Measurements from ENCODE around the gene RRM1.
"Not testable (repeated sequence)": the region's sequence is repeated elsewhere in the genome, so short reads cannot be mapped to it uniquely, and the experiment has no call there.

The RRM1 gene

DNA sequence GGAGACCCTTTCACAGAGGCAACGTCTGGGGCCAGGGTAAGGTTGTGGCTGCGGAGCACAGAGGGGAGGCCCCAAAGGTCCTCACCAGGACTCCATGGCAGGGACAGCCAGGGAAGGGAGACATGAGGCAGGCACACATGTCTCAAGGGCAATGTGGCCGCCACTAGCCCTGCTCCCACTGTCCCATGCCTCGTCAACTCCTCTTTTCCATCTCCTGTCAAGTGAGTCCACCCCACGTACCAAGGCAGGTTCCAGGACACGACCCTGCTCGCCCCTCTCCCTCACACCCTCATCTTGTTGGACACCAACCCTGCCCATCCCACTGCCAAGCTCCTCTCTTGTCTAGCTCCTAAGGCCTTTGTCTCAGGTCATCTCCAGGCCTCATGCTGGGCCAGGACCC is 73.2 kb downstream of the RRM1 start:
- peak overlapping the region; percentile 11 for H4K91ac ChIP-seq (ENCODE audit: low read length)
- 77% methylated on average over 7 of the region's 7 CpGs for WGBS
- H3K23ac ChIP-seq (ENCODE audit: low read length in 2 of 2): no peak overlapping the region
- H3K9me3 ChIP-seq (ENCODE audit: control insufficient read depth, low read length): no peaks in the 10 kb centered on the region
- H3K9ac ChIP-seq (ENCODE audit: low read length): no peak overlapping the region
- no peaks in the 10 kb centered on the region for H3K79me1 ChIP-seq (replicated peaks; ENCODE audit: low read length, poor library complexity, severe bottlenecking)
- no peak overlapping the region for H2BK5ac ChIP-seq (ENCODE audit: low read depth, low read length, poor library complexity, severe bottlenecking)
- H3K4me2 ChIP-seq (ENCODE audit: low read length, poor library complexity, severe bottlenecking): no peak overlapping the region
- no peaks in the 10 kb centered on the region for H3K27me3 ChIP-seq (ENCODE audit: control insufficient read depth in 1 of 2, insufficient read depth in 1 of 2, low read length in 2 of 2)
- H4K8ac ChIP-seq (ENCODE audit: low read length): no peak overlapping the region
- H3K4ac ChIP-seq (ENCODE audit: low read depth in 1 of 2, low read length in 2 of 2): no peak overlapping the region
- H2BK120ac ChIP-seq (ENCODE audit: low read depth, low read length): no peak overlapping the region
- no peak overlapping the region for H2BK15ac ChIP-seq (ENCODE audit: low read depth, poor library complexity, severe bottlenecking)
- H2AK5ac ChIP-seq (ENCODE audit: low read length, severe bottlenecking): no peak overlapping the region
- no peak overlapping the region for H3K27ac ChIP-seq (ENCODE audit: low read length, poor library complexity, severe bottlenecking)
- DNase-seq: no peak
- no peak overlapping the region for H2AFZ ChIP-seq (ENCODE audit: low read depth, low read length)
- H2BK12ac ChIP-seq (ENCODE audit: low read length in 2 of 2): no peak overlapping the region
- no peak overlapping the region for H3K18ac ChIP-seq (ENCODE audit: low read depth in 1 of 2, low read length in 2 of 2)
- H3K4me3 ChIP-seq (ENCODE audit: insufficient read depth in 1 of 2, low read depth in 1 of 2, low read length in 2 of 2): no peak overlapping the region
- no peak overlapping the region for H3K14ac ChIP-seq (ENCODE audit: low read length in 2 of 2)
- no peaks in the 10 kb centered on the region for H3K4me1 ChIP-seq (ENCODE audit: control insufficient read depth, insufficient read depth, low read depth, low read length)
- H3K36me3 ChIP-seq (ENCODE audit: control insufficient read depth in 1 of 2, insufficient read depth in 2 of 2, low read depth in 1 of 2, low read length in 2 of 2): no peaks in the 10 kb centered on the region

- H4K91ac ChIP-seq (ENCODE audit: low read length); H3K4me2 ChIP-seq (ENCODE audit: low read length, poor library complexity, severe bottlenecking); H3K18ac ChIP-seq (ENCODE audit: low read depth in 1 of 2, low read length in 2 of 2); H2AK5ac ChIP-seq (ENCODE audit: low read length, severe bottlenecking); H3K79me1 ChIP-seq (replicated peaks; ENCODE audit: low read length, poor library complexity, severe bottlenecking); H2BK120ac ChIP-seq (ENCODE audit: low read depth, low read length); H3K27me3 ChIP-seq (ENCODE audit: control insufficient read depth in 1 of 2, insufficient read depth in 1 of 2, low read length in 2 of 2); H3K9ac ChIP-seq (ENCODE audit: low read length); H3K14ac ChIP-seq (ENCODE audit: low read length in 2 of 2); H3K27ac ChIP-seq (ENCODE audit: low read length, poor library complexity, severe bottlenecking); H3K9me3 ChIP-seq (ENCODE audit: control insufficient read depth, low read length); H3K4me3 ChIP-seq (ENCODE audit: insufficient read depth in 1 of 2, low read depth in 1 of 2, low read length in 2 of 2); H4K8ac ChIP-seq (ENCODE audit: low read length); H3K23ac ChIP-seq (ENCODE audit: low read length in 2 of 2); H2AFZ ChIP-seq (ENCODE audit: low read depth, low read length); H2BK15ac ChIP-seq (ENCODE audit: low read depth, poor library complexity, severe bottlenecking); H2BK5ac ChIP-seq (ENCODE audit: low read depth, low read length, poor library complexity, severe bottlenecking); DNase-seq; H3K4me1 ChIP-seq (ENCODE audit: control insufficient read depth, insufficient read depth, low read depth, low read length); H2BK12ac ChIP-seq (ENCODE audit: low read length in 2 of 2); H3K4ac ChIP-seq (ENCODE audit: low read depth in 1 of 2, low read length in 2 of 2); H3K36me3 ChIP-seq (ENCODE audit: control insufficient read depth in 1 of 2, insufficient read depth in 2 of 2, low read depth in 1 of 2, low read length in 2 of 2): not testable (repeated sequence)
- WGBS: 66% methylated on average over 23 of the region's 33 CpGs
Measured at GRCh38 chr11:4175620-4176350, 81.2 kb downstream of the RRM1 start.

- DNase-seq: no peak
- Histone ChIP-seq H2BK120ac (ENCODE audit: low read depth, low read length) (no peak overlapping the region), H3K27ac (ENCODE audit: low read length, poor library complexity, severe bottlenecking) (no peak overlapping the region), H4K91ac (ENCODE audit: low read length) (no peak overlapping the region), H3K9me3 (ENCODE audit: control insufficient read depth, low read length) (peaks cover 4% of the 10 kb centered on the region), H2BK12ac (ENCODE audit: low read length in 2 of 2) (no peak overlapping the region), H3K4me2 (ENCODE audit: low read length, poor library complexity, severe bottlenecking) (no peak overlapping the region), H3K4me3 (ENCODE audit: insufficient read depth in 1 of 2, low read depth in 1 of 2, low read length in 2 of 2) (no peak overlapping the region), H4K8ac (ENCODE audit: low read length) (no peak overlapping the region), H3K27me3 (ENCODE audit: control insufficient read depth in 1 of 2, insufficient read depth in 1 of 2, low read length in 2 of 2) (no peaks in the 10 kb centered on the region), H2BK5ac (ENCODE audit: low read depth, low read length, poor library complexity, severe bottlenecking) (no peak overlapping the region), H3K9ac (ENCODE audit: low read length) (no peak overlapping the region), H3K23ac (ENCODE audit: low read length in 2 of 2) (no peak overlapping the region), H3K18ac (ENCODE audit: low read depth in 1 of 2, low read length in 2 of 2) (no peak overlapping the region), H3K4me1 (ENCODE audit: control insufficient read depth, insufficient read depth, low read depth, low read length) (no peaks in the 10 kb centered on the region), H2BK15ac (ENCODE audit: low read depth, poor library complexity, severe bottlenecking) (no peak overlapping the region), H3K4ac (ENCODE audit: low read depth in 1 of 2, low read length in 2 of 2) (no peak overlapping the region), H3K79me1 (replicated peaks; ENCODE audit: low read length, poor library complexity, severe bottlenecking) (no peaks in the 10 kb centered on the region), H2AFZ (ENCODE audit: low read depth, low read length) (no peak overlapping the region), H3K36me3 (ENCODE audit: control insufficient read depth in 1 of 2, insufficient read depth in 2 of 2, low read depth in 1 of 2, low read length in 2 of 2) (no peaks in the 10 kb centered on the region), H3K14ac (ENCODE audit: low read length in 2 of 2) (no peak overlapping the region), H2AK5ac (ENCODE audit: low read length, severe bottlenecking) (no peak overlapping the region)
- WGBS: 65% methylated on average over 3 of the region's 3 CpGs
Measured at GRCh38 chr11:4178813-4179662, 84.4 kb downstream of the RRM1 start.

- H3K9me3 ChIP-seq (ENCODE audit: control insufficient read depth, low read length): peaks cover 4% of the 10 kb centered on the region
- no peak overlapping the region for H2AFZ ChIP-seq (ENCODE audit: low read depth, low read length)
- no peaks in the 10 kb centered on the region for H3K79me1 ChIP-seq (replicated peaks; ENCODE audit: low read length, poor library complexity, severe bottlenecking)
- H2BK120ac ChIP-seq (ENCODE audit: low read depth, low read length): no peak overlapping the region
- WGBS: 92% methylated on average over 5 of the region's 5 CpGs
- H3K27ac ChIP-seq (ENCODE audit: low read length, poor library complexity, severe bottlenecking): no peak overlapping the region
- no peak overlapping the region for H3K4ac ChIP-seq (ENCODE audit: low read depth in 1 of 2, low read length in 2 of 2)
- no peak overlapping the region for H2BK12ac ChIP-seq (ENCODE audit: low read length in 2 of 2)
- no peak overlapping the region for H3K23ac ChIP-seq (ENCODE audit: low read length in 2 of 2)
- H3K4me3 ChIP-seq (ENCODE audit: insufficient read depth in 1 of 2, low read depth in 1 of 2, low read length in 2 of 2): no peak overlapping the region
- H3K4me1 ChIP-seq (ENCODE audit: control insufficient read depth, insufficient read depth, low read depth, low read length): no peaks in the 10 kb centered on the region
- H4K8ac ChIP-seq (ENCODE audit: low read length): no peak overlapping the region
- no peaks in the 10 kb centered on the region for H3K36me3 ChIP-seq (ENCODE audit: control insufficient read depth in 1 of 2, insufficient read depth in 2 of 2, low read depth in 1 of 2, low read length in 2 of 2)
- H3K4me2 ChIP-seq (ENCODE audit: low read length, poor library complexity, severe bottlenecking): no peak overlapping the region
- no peak overlapping the region for H2BK15ac ChIP-seq (ENCODE audit: low read depth, poor library complexity, severe bottlenecking)
- no peak overlapping the region for H2AK5ac ChIP-seq (ENCODE audit: low read length, severe bottlenecking)
- no peak overlapping the region for H3K9ac ChIP-seq (ENCODE audit: low read length)
- no peak overlapping the region for H4K91ac ChIP-seq (ENCODE audit: low read length)
- no peak overlapping the region for H3K18ac ChIP-seq (ENCODE audit: low read depth in 1 of 2, low read length in 2 of 2)
- H3K27me3 ChIP-seq (ENCODE audit: control insufficient read depth in 1 of 2, insufficient read depth in 1 of 2, low read length in 2 of 2): no peaks in the 10 kb centered on the region
- no peak for DNase-seq
- H3K14ac ChIP-seq (ENCODE audit: low read length in 2 of 2): no peak overlapping the region
- no peak overlapping the region for H2BK5ac ChIP-seq (ENCODE audit: low read depth, low read length, poor library complexity, severe bottlenecking)
Measured at GRCh38 chr11:4180441-4181183, 86.0 kb downstream of the RRM1 start.
